HG02623 (cell line): Measurements from ENCODE around the gene DNMT3B.
"Not testable (repeated sequence)": the region's sequence is repeated elsewhere in the genome, so short reads cannot be mapped to it uniquely, and the experiment has no call there.

Experiments
- ATAC-seq: cut with Tn5 transposase; IDR thresholded peaks from one replicate; pipeline ENCODE4 v1.9.1; 2021; ENCODE audit warnings: moderate library complexity; ENCODE audit not compliant: unreplicated experiment

The DNMT3B gene

GRCh38 chr20:32789896-32790750, 27.9 kb downstream of the DNMT3B start:
- ATAC-seq: no peak

GRCh38 chr20:32790751-32791057, 28.5 kb downstream of the DNMT3B start:
- no peak for ATAC-seq

GRCh38 chr20:32792316-32792715, 30.1 kb downstream of the DNMT3B start:
- ATAC-seq: peak; percentile 64

- ATAC-seq: no peak
Observed at GRCh38 chr20:32792731-32793458, 30.7 kb downstream of the DNMT3B start.

- no peak for ATAC-seq
Observed at GRCh38 chr20:32796383-32796948, 34.3 kb downstream of the DNMT3B start.

- no peak for ATAC-seq
Observed at GRCh38 chr20:32796981-32797451, 34.8 kb downstream of the DNMT3B start.

- not testable (repeated sequence) for ATAC-seq
Observed at GRCh38 chr20:32797571-32797970, 35.4 kb downstream of the DNMT3B start.

- no peak for ATAC-seq
Observed at GRCh38 chr20:32798046-32798981, 36.1 kb downstream of the DNMT3B start.

GRCh38 chr20:32803092-32803491, 40.9 kb downstream of the DNMT3B start:
- no peak for ATAC-seq

GRCh38 chr20:32804022-32804715, 42.0 kb downstream of the DNMT3B start:
- no peak for ATAC-seq

- ATAC-seq: no peak
Observed at GRCh38 chr20:32804817-32805216, 42.6 kb downstream of the DNMT3B start.

- ATAC-seq: no peak
Observed at GRCh38 chr20:32805721-32806120, 43.5 kb downstream of the DNMT3B start.

GRCh38 chr20:32806356-32806755, 44.2 kb downstream of the DNMT3B start:
- ATAC-seq: no peak

- ATAC-seq: no peak
Observed at GRCh38 chr20:32807706-32808105, 45.5 kb downstream of the DNMT3B start.

GRCh38 chr20:32808438-32808837, 46.3 kb downstream of the DNMT3B start:
- no peak for ATAC-seq

- ATAC-seq: no peak
Observed at GRCh38 chr20:32809907-32810306, 47.7 kb downstream of the DNMT3B start.

GRCh38 chr20:32810941-32811340, 48.8 kb downstream of the DNMT3B start:
- ATAC-seq: no peak

- ATAC-seq: no peak
Observed at GRCh38 chr20:32811886-32812285, 49.7 kb downstream of the DNMT3B start.

- peak; percentile 52 for ATAC-seq
Observed at GRCh38 chr20:32819992-32820697, 58.0 kb downstream of the DNMT3B start.
